ENCODE data around the gene RUNX1. TPM values are rescaled to one million over a fixed set of nuclear protein-coding genes. Genes with fewer than 3 reads are reported as not detected.

RUNX1 gene
- total and polyA plus RNA-seq, 2 donors (not counting 3 experiments of a cell fraction or from before 2014, with no cell fraction given): 4.6 to 17.9 TPM

DNA sequence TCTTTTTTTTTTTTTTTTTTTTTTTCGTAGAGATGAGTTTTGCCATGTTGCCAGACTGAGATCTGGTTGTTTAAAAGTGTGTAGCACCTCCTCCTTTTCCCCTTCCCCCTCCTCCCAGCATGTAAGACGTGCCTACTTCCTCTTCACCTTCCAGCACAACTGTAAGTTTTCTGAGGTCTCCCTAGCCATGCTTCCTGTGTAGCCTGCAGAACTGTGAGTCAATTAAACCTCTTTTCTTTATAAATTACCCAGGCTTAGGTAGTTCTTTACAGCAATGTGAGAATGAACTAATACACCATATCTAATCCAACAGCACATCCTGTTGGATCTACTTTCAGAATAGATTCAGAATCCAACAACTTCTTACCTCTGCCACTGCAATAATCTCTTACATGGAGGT is 269.2 kb downstream of the RUNX1 start:
- no peak for DNase-seq (ENCODE audit: low read depth, low spot score)
- Histone ChIP-seq H4K20me1 (replicated peaks; ENCODE audit: control insufficient read depth, extremely low read depth, insufficient read depth, low read length) (no peaks in the 10 kb centered on the region), H3K27me3 (ENCODE audit: control insufficient read depth in 2 of 2, insufficient read depth in 2 of 2, low read length in 2 of 2) (peaks cover 15 to 16% of the 10 kb centered on the region in 2 experiments), H3K36me3 (ENCODE audit: control insufficient read depth in 2 of 2, extremely low read depth in 1 of 2, insufficient read depth in 2 of 2, low read length in 2 of 2) (no peaks in the 10 kb centered on the region), H3K79me2 (ENCODE audit: control insufficient read depth, insufficient read depth, low read length) (no peaks in the 10 kb centered on the region), H3K9ac (replicated peaks; ENCODE audit: extremely low read depth, insufficient read depth, low read length) (no peak overlapping the region), H3K9me1 (replicated peaks; ENCODE audit: control insufficient read depth, extremely low read depth, insufficient read depth, low read length) (no peaks in the 10 kb centered on the region), H3K4me2 (ENCODE audit: insufficient read depth, low read length) (no peak overlapping the region), H3K4me3 (replicated peaks in 1 of 3; ENCODE audit: insufficient read depth in 1 of 3, low read depth in 1 of 3, low read length in 3 of 3) (no peak overlapping the region), H2AFZ (ENCODE audit: low read depth, low read length) (no peak overlapping the region), H3K9me3 (replicated peaks; ENCODE audit: control insufficient read depth, insufficient read depth, low read length) (no peaks in the 10 kb centered on the region), H3K4me1 (ENCODE audit: control insufficient read depth, extremely low read depth, insufficient read depth, low read length) (no peaks in the 10 kb centered on the region), H3K27ac (ENCODE audit: insufficient read depth, low read depth, low read length) (no peak overlapping the region)
- POLR2A ChIA-PET: no interaction called here
- dilution Hi-C loops (cut with MboI; ENCODE audit: extremely low pct_ligation_motif_present, low sequenced_read_pairs): no loop called here
- no peak for FAIRE-seq
- intact Hi-C loops (cut with micrococcal nuclease): no loop called here
- TF ChIP-seq JUN (IDR thresholded peaks at IDR 0.05; ENCODE audit: borderline replicate concordance, insufficient read depth, insufficient read length, low read depth) (no peak), MYC (IDR thresholded peaks at IDR 0.05; ENCODE audit: low read depth, low read length) (no peak), GATA2 (IDR thresholded peaks at IDR 0.05; ENCODE audit: insufficient read depth, insufficient read length, low read depth, low read length) (no peak), POLR2AphosphoS5 (IDR thresholded peaks at IDR 0.05; ENCODE audit: insufficient read depth, low read depth, low read length) (no peak), FOS (IDR thresholded peaks at IDR 0.05; ENCODE audit: borderline replicate concordance, insufficient read depth, low read length) (no peak), EZH2 (IDR thresholded peaks at IDR 0.05; ENCODE audit: borderline replicate concordance, low read depth, low read length, severe bottlenecking) (no peak), POLR2A (IDR thresholded peaks at IDR 0.05; ENCODE audit: low read depth, low read length) (no peak)
- TF ChIP-seq, protein P1, sequence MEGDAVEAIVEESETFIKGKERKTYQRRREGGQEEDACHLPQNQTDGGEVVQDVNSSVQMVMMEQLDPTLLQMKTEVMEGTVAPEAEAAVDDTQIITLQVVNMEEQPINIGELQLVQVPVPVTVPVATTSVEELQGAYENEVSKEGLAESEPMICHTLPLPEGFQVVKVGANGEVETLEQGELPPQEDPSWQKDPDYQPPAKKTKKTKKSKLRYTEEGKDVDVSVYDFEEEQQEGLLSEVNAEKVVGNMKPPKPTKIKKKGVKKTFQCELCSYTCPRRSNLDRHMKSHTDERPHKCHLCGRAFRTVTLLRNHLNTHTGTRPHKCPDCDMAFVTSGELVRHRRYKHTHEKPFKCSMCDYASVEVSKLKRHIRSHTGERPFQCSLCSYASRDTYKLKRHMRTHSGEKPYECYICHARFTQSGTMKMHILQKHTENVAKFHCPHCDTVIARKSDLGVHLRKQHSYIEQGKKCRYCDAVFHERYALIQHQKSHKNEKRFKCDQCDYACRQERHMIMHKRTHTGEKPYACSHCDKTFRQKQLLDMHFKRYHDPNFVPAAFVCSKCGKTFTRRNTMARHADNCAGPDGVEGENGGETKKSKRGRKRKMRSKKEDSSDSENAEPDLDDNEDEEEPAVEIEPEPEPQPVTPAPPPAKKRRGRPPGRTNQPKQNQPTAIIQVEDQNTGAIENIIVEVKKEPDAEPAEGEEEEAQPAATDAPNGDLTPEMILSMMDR (IDR thresholded peaks at IDR 0.05; ENCODE audit: extremely low read depth in 1 of 2, insufficient read depth in 1 of 2, low read depth in 1 of 2, low read length in 2 of 2): no peak
- TF ChIP-seq, protein P2, sequence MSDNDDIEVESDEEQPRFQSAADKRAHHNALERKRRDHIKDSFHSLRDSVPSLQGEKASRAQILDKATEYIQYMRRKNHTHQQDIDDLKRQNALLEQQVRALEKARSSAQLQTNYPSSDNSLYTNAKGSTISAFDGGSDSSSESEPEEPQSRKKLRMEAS (IDR thresholded peaks at IDR 0.05; ENCODE audit: insufficient read depth, insufficient read length): no peak
- CTCF ChIA-PET: interaction anchor here (1.0 kb wide), 1 partner anchor 97 kb away, joined by 3 read pairs; no protein-coding TSS in a partner anchor
- no TSS peak for BruUV-seq (replicated peaks)

Data from endothelial cell of umbilical vein (primary cell).